GM19324 (cell line): ENCODE data around the gene LCP2.
A peak's percentile ranks its signal among the peaks of the same experiment; 100 is the strongest.
"Not testable (repeated sequence)": the region's sequence is repeated elsewhere in the genome, so short reads cannot be mapped to it uniquely, and the experiment has no call there.

Experiments used
- ATAC-seq: cut with Tn5 transposase; IDR thresholded peaks from one replicate; pipeline ENCODE4 v1.9.1; 2021; ENCODE audit warnings: mild to moderate bottlenecking, moderate library complexity; ENCODE audit not compliant: unreplicated experiment, low FRiP score

Gene LCP2

DNA sequence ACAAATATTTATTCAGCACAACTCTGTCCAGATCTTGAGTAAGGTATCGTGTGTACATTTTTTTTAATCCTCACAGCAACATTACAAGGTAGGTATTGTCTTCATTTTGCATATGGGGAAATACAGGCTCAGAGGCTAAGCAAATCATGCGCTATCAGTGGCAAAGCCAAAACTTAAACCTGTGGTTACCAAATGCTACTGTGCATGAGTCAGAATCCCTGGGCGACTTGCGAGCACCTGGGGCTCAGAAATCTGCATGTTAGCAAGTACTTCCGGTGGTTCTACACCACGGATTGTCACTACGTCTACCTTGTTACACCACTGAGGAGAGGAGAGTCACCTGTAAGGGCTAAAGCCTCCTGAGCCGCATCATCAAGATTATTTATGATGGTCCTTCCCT is 43.5 kb downstream of the LCP2 start:
- peak; percentile 93 for ATAC-seq

DNA sequence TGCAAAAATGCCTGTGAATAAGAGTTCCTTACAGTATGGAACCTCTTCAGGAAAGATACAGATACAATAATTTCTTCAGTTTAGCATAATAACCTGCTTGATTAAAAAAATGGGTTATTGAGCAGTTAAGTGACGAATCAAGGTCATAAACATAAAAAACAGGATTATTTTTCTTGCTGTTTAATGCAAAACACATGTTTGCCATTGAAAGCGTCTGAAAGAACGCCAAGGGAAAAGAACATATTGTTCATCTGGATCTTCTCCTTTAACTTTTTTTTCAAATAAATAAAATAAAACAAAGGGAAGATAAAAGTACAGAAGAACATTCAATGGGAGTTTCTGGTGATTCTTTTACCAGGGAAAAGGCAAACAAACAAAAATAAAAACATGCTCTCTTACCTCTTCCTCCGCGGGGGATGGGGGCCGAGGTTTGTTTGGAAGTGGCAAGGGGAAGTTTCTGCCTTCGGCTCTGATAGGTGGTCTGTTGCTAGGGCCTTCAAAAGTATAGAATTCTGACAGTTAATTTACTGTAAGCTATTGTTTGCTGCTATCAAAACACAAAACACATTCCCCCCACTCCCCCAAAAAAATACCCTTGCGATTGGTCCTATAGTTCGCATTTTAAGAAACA is 44.7 kb downstream of the LCP2 start:
- ATAC-seq = no peak

DNA sequence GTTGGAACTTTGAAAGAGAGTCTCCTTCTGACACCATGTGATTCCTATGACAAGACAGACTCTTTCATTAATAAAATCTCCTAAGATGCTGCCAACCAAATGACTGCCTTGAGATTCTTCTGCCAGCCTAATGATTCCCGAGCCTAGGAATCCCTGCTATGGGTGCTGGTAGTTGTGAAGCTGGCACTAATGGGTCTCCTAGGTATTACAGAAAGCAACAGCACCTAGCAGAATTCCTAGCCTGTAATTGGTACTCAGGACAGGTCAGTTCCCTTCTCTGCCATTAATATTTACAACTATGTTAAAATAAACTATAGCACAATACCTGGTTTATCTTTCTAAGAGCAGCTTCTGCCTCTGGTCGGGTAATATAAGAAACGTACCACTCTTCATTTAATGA is 45.5 kb downstream of the LCP2 start:
- no peak for ATAC-seq

DNA sequence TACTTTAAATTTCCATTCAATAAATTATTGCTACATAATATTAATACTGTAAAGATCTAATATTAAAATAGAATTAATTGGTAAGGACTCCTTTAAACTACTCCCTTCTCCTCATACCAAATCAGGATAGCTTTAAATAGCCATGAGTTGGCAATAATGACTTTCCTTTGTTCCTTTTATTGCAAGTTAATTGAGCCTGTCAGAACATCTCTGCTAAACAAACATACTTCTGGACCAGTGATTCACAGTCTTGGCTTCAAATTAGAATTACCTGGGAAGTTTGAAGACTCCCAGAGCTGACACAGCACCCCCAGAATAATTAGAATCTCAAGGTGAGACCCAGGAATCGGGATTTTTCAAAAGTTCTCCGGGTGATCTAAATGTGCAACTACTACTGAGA is 46.1 kb downstream of the LCP2 start:
- no peak for ATAC-seq

DNA sequence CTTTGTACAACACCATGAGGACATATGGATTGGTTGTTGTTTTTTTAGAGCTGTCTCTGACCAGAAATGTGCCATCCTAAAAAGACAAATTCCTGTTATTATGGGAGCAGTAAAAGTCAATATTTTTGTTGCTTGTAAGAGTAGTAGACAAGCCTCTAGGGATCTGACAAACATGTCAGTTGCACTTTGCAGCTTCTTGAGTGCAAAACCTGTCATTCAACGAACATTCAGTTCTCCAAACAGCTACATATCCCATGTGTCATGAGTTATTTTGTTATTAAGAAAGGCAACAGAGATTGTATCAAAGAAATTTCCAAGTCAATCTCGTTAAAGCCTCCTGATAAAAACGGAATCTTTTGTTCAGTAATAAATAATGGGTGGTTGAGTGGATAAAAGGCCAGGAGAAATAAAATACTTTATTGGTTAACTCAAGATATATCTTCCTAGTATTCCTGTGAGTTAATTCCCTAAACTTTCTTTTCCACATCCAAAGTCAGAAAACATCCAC is 46.7 kb downstream of the LCP2 start:
- no peak for ATAC-seq

DNA sequence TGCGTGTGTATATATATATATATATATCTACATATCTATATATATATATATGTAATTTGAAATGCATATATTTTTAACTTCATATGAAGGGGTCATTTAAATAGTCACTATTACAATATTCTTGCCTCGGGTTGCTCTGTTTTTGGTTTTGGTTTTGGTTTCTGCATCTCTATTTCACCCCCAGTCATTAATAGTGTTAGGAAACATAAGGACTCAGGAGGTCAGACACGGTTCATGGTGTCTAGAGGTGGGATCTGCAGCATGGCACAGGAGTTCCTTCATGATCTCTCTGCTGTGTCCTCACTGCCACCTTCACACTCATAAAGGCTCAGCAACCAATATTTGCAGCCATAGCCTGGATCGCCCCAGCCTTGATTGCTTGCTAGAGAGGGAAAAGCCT is 48.2 kb downstream of the LCP2 start:
- ATAC-seq = no peak

DNA sequence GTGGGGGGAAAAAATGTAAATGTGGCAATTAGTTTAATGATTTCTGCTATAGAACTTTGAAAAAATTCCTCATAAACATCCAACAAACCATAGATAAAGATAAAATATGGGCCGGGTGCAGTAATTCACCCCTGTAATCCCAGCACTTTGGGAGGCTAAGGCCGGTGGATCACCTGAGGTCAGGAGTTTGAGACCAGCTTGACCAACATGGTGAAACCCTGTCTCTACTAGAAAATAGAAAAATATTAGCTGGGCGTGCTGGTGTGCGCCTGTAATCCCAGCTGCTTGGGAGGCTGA is 48.7 kb downstream of the LCP2 start:
- ATAC-seq = not testable (repeated sequence)

DNA sequence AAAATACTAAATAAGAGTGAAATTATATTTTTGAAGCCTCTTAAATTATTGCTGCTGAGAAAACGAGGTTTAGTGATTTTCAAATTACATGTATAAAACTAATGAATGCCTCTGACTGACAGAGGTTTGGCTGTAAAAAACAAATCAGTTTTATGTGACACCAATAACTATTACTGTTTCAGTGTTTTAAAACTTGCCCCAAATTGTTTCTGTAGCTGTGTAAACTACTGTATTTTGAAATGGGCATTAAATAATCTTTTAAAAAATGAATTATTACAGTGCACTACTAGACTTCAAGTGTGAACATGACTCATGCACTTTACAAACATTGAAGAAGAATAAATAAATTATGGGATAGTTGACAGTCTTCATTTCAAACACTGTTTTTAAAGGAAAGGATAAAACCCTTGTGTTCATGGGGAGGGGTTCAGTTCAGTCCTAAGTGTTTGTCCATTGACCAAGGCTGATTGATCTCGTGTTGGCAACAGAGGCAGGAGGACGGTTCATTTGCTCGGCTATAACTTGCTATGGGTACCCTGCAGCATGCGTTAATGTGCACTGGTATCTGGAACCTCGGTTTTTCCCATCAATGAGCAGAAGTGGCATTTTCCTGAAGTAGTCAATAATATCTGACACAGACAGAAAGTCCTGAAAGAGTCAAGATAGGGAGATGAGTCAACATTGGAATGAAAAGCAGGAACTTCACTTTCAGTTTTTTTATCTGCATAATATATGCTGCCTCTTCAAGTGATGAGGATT is 49.2 kb downstream of the LCP2 start:
- ATAC-seq = no peak

DNA sequence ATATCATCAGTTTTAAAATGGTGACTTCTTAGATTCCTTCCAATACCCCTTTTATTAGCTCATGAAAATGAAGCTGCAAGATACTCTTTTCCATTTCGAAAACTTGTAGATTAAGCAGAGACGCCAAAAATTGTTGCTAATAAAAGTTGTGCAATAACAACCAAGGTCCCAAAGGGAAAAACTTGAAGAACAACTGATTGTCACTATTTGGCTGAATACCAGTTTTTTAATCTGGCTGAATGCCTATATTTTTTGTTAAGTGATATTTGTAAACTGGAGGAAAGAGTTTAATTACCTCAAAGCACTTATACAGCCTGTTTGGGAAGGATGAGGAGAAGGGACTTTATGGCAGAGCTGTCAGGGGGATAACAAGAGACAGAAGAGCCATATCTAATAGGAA is 50.2 kb downstream of the LCP2 start:
- no peak for ATAC-seq

DNA sequence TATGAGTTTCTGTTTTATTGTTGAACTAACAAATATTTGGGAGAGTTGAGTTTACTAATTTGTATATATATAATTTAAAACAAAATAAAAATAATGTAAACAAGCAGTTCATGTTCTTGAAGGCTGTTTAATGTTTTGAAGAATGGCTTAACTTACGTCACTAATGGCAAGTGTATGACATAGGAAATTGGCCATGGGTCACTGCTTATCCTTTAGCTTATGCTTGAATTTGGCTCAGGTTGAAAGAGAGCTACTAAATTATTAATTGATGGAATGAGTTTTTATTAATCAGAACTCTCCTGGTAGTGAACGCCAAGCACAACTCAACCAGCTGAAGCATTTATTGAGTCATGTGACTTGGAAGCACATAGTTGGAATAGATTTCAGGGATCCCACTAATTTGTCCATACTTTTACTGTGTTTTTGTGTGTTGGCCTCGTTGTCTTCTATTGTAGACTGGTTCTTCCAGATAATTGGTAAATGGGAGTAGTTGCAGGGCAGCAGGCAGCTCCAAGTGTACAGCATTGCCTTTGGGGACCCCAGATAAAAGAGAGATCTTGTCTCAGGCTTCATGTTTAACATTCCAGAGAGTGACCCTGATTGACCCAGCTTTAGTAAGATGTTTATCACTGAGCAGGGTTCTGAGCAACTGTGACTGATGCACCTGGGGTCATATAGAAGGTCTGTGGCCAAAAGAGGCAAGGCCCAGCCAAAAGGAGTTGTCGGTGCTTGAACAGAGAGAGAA is 51.3 kb downstream of the LCP2 start:
- no peak for ATAC-seq

DNA sequence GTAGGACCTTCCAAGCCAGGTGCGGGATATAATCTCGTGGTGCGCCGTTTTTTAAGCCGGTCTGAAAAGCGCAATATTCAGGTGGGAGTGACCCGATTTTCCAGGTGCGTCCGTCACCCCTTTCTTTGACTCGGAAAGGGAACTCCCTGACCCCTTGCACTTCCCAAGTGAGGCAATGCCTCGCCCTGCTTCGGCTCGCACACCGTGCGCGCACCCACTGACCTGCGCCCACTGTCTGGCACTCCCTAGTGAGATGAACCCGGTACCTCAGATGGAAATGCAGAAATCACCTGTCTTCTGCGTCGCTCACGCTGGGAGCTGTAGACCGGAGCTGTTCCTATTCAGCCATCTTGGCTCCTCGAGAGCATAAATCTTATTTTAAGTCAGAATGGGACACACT is 52.1 kb downstream of the LCP2 start:
- ATAC-seq = not testable (repeated sequence)

DNA sequence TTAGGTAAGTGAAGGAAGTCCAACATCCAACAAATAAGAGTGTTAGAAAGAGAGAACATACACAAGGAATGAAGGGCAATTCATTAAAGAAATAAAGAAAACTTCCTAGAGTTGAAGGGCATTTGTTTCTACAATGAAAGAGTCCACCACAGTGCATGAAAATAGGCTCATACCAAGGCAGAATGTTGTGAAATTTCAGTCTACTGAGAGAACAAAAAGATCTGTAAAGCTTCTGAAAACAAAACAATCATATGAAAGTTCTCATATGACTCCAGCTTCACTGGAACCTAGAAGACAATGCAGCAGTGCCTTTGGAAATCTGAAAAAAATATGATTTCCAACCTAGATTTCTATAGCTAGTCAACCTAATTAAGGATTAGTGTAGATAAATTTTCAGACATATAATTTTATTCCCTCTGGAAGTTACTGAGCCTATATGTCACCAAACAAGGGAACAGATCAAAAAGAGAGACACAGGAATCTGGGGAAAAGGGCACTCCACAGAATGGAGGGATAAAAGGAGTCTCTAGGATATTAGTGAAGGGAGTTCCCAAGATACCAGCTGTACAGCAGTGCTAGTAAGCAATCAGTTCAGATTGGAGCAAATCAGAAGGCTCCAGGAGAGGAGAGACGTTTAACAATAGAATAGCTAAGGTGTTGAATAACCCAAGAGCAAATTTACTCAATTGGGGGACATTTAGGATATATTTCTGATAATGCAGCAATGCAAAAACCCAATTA is 59.0 kb downstream of the LCP2 start:
- no peak for ATAC-seq

DNA sequence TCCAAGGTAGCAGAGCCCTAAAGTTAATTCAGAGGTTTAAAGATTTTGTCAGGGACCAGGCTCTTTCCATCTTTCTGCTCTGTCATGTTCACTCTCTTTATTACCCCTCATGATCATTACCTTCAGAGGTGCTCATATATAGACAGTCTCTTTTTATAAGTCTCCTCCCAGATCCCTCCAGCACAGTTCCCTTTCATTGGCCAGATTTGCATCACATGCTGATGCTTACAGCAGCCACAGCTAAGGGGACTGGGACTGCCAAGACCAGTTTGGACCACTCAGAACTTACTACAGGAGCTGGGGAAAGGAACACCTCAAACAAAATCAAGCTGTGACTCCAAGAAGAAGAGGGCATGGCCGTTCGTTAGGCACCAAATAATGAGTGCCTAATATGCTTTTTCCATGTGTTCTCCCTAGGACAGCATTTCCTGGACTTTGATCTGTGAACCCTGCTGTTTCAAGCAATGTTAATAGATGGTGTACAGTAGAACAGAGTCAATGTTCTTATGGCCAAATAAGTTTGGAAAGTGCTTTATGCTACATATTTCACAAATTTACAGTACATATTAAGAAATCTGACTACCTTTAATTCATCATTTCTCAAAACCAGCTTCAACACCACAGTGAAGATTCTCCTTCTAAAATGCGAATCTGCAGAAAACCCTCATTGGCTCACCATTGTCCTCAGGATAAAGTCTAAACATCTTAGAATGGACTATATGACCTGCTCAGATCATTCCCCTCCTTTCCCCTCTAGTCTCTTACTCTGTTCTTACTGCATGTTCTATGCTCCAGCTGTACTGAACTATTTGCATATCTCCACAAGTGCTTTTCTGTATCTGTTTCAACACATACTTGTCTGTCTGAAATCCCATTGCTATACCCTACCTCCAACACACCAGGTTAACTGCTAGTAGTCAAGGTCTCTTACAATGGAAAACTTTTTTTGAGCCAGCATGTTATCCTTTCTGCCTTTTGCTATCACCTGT is 61.4 kb downstream of the LCP2 start:
- ATAC-seq = no peak

DNA sequence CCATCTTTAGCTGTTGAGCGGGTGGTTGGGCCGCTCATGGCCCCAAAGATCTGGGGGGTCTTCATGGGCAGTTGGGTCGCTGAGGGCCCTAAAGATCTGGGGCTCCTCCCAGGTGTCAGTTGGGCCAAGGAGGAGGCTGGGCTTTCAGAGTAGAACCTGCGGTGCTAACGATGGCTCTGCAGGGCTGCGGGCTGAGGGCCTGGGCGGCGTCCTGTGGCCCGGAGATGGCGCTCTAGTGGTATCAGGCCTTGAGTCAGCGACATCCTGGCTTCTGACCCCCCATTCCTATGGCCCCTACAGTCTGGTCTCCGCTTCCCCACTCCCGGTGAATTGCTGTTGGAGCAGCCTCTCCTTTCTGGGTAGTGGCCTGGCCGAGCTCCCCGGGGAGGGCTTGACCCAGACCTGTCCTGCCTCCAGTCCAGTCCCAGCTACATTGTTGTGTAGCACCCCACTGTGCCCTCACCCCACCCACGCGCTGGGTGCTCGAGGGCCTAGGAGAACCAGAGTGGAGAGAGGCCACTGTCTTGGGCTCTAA is 64.2 kb downstream of the LCP2 start:
- no peak for ATAC-seq

DNA sequence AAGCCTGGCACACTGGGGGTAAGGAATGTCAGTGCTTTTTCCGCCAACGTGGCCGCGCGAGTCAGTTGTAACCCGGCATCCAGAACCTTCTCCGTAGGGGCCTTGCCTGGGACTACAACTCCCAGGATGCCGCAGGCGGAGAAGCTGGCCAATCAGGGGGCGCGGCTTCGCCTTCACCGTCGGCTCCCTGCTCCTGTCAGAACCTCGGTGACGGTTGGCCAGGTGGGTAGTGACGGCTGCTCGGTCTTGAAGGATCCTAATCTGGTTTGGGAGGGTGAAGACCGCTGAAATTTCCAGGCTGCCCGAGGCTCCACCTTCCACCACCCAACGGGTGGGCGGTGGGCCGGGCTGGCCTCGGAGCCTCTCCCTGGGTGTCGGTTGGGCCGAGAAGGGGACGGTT is 64.8 kb downstream of the LCP2 start, which contains the start of gene C5orf58:
TSS of gene C5orf58 (plus strand) at position 200 of the 400 bp plus-strand sequence. CDS start 1,992 bp downstream, outside the sequence.
- ATAC-seq = no peak

DNA sequence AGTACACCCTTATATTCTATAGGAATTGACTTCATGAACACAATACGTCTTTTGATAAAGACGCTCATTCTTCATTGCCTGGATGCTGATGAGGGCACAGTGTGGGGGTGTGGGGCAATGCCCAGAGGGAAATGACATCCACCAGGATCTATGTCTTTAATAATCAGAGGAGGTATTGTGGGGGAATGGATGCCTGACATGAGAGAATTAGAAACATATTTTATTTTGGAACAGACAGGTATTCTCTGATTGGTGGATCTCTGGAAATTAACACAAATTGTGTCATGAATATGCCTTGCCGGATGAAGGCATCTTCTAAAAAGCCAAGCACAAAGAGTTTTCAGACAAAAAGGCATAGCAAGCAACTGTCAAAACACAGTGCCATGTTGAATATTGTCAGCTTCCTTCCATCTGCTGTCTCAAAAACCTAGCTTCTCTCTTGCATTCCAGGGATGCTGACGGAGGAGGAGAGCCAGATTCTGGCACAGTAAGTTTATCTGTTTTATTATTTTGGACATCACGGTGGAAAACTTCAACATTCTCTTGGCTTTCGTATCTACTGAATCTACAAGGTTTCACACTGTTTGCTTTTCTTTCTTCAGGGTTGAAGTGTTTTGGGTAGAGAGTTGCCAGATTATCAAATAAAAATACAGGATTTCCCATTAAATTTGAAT is 68.7 kb downstream of the LCP2 start:
- no peak for ATAC-seq

DNA sequence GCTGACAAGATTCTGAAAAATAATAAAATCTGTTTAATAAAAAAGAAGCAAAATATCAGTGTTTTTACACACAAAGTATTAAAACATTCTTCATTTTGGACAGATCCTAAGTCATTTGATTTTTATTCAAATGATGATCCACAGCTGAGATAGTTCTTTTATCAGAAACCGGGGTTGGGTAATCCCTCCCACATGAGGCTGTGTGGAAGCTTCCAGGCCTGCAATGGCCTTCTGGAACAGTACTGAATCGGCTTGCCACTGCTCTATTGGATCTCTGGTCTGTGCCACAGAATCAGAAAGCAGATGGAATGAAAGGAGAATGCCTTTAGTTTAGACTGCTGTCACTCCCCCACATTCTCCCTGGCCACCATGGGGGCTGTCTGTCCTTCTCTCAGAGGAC is 70.9 kb downstream of the LCP2 start:
- no peak for ATAC-seq

DNA sequence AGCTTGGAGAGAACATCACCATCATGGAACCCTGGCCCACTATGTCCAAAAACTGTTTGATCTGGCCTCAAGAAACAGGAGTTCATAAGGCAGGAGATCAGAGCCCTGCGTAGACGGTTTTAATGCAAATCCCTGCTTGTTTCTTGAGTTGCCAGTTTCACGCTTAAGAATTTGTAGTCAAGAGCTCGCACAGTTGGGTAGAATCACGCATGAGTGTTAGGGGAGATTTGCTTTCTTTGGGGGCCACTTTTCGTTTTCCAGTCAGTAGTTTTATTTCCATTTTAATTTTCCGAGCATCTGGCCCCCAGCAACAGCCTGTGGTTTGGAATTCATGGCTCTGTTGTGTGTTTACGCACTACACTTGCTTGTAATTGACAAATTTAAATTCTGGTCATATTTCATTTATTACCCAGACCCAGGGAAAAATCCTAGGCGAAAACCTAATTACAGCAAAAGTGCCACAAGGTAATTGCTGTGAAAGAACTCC is 71.4 kb downstream of the LCP2 start:
- no peak for ATAC-seq
